Head of caudate nucleus (tissue), 42 donors: ENCODE results near the gene DEXI.

Source experiments
- DNase-seq, 42 donors: peaks; one replicate each; pipeline versions ENCODE4 v3.0.0 to v3.0.0-alpha.2; 2020 to 2021; ENCODE audit warnings: mixed read lengths in 7 of 42
- intact Hi-C: fragments of 100-400 bp; cut with DNase I; formaldehyde crosslinking; loops from one replicate; pipeline ENCODE4 v1.15.0; 2022

The DEXI gene

DNA sequence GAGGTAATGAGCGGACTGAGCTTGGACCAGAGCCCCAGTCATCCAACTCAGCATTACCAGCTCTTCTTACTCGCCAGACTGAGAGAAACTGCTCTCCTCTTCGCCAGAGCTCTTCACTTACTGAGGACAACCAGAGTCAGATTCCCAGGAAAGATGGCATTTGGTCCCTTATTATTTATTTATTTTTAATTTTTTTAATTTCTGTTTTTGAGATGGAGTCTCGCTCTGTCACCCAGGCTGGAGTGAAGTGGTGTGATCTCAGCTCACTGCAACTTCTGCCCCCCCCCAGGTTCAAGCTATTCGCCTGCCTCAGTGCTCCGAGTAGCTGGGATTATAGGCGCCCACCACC is 23.3 kb downstream of the DEXI start:
- no peak for DNase-seq
- intact Hi-C loops = no loop called here

DNA sequence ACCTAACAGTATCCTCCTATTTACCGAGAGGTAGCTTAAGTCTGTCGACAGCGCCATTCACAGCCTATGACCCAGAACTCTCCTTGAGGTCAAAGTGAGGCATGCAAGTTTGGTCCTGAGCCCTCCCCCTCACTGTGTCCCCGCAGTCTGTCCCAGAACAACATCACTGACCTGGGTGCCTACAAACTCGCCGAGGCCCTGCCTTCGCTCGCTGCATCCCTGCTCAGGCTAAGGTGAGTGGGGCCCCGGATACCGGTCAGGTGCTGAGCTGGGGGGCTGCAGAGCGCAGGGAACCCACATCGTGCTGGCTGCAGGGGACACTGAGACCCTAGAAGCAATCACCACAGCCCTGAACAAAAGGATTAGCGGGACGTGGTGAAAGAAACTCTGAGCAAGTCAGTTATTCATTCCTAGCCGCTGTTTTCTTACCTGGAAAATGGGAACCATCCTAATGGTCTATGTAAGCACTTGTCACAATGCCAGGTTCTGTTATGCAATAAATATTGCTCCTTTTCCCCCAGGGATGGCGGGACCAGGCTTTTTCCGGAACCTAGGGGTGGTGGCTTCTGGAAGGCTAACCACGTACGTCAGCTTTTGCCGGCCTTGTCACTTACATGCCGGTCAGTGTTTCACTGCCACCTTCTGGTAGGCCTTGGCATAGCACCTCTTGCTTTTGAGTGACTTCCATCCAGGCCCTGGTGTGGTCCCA is 23.8 kb downstream of the DEXI start:
- peak; percentile 69 to 96 (median 90) for DNase-seq
- intact Hi-C loops = no loop called here

DNA sequence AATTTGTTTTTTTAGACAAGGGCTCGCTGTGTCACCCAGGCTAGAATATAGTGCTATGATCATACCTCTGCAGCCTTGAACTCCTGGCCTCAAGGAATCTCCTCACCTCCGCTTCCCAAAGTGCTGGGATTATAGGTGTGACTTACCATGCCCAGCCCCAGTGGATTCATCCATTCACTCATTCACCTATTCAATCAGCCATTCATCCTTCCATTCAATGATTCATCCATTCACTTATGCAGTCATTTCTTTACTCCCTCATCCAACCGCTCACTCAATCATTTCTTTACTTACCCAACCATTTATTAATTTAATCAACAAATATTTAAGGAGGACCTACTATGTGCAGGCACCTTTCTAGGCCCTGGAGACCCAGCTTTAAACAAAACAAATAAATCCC is 25.7 kb downstream of the DEXI start:
- DNase-seq = no peak
- intact Hi-C loops = no loop called here

DNA sequence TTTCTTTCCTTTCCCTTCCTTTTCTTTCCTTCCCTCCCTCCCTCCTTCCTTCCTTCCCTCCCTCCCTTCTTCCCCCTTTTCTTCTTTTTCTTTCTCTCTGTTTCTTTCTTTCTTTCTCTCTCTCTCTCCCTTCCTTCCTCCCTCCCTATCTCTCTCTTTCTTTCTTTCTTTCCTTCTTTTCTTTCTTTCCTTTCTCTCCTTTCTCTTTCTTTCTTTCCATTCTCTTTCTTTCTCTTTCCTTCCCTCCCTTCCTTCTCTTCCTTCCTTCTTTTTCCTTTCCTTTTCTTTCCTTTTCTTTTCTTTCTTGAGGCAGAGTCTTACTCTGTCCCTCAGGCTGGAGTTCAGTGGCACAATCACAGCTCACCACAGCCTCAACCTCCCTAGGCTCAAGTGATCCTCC is 31.0 kb downstream of the DEXI start:
- intact Hi-C loops = no loop called here
- no peak for DNase-seq

DNA sequence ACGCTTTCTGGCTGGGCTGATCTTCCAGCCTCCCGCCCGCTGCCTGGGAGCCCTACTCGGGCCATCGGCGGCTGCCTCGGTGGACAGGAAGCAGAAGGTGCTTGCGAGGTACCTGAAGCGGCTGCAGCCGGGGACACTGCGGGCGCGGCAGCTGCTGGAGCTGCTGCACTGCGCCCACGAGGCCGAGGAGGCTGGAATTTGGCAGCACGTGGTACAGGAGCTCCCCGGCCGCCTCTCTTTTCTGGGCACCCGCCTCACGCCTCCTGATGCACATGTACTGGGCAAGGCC is 34.6 kb downstream of the DEXI start:
- intact Hi-C loops = no loop called here
- no peak for DNase-seq

DNA sequence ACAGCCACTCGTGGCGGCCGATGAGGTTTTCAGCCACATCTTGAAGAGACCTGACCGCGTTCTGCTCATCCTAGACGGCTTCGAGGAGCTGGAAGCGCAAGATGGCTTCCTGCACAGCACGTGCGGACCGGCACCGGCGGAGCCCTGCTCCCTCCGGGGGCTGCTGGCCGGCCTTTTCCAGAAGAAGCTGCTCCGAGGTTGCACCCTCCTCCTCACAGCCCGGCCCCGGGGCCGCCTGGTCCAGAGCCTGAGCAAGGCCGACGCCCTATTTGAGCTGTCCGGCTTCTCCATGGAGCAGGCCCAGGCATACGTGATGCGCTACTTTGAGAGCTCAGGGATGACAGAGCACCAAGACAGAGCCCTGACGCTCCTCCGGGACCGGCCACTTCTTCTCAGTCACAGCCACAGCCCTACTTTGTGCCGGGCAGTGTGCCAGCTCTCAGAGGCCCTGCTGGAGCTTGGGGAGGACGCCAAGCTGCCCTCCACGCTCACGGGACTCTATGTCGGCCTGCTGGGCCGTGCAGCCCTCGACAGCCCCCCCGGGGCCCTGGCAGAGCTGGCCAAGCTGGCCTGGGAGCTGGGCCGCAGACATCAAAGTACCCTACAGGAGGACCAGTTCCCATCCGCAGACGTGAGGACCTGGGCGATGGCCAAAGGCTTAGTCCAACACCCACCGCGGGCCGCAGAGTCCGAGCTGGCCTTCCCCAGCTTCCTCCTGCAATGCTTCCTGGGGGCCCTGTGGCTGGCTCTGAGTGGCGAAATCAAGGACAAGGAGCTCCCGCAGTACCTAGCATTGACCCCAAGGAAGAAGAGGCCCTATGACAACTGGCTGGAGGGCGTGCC is 35.1 kb downstream of the DEXI start:
- intact Hi-C loops = no loop called here
- peak in 25 of 42 donors; percentile 21 to 65 (median 42) for DNase-seq

DNA sequence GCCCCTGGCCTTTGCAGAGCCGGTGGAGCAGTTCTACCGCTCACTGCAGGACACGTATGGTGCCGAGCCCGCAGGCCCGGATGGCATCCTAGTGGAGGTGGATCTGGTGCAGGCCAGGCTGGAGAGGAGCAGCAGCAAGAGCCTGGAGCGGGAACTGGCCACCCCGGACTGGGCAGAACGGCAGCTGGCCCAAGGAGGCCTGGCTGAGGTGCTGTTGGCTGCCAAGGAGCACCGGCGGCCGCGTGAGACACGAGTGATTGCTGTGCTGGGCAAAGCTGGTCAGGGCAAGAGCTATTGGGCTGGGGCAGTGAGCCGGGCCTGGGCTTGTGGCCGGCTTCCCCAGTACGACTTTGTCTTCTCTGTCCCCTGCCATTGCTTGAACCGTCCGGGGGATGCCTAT is 35.8 kb downstream of the DEXI start:
- DNase-seq = peak in 2 of 42 donors; percentile 36 to 37
- intact Hi-C loops = no loop called here

DNA sequence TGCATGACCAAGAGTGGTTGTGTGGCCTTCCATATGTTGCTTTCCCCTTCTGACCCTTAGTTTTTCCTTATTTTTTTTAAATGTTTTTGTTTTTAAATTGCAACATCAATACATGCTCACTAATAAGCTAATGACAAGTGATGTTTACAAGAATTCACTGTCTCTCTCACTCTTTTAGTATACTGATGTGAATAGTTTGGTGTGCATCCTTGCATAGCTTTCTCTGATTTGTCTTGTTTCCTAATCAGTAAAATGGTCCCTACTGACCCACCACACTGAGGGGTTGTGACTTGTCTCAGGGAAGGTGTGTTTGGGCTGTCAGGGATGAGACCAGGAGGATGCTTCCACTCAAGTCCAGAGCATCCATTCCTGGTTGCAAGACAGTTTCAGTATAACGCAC is 39.3 kb downstream of the DEXI start:
- no peak for DNase-seq
- intact Hi-C loops = no loop called here

DNA sequence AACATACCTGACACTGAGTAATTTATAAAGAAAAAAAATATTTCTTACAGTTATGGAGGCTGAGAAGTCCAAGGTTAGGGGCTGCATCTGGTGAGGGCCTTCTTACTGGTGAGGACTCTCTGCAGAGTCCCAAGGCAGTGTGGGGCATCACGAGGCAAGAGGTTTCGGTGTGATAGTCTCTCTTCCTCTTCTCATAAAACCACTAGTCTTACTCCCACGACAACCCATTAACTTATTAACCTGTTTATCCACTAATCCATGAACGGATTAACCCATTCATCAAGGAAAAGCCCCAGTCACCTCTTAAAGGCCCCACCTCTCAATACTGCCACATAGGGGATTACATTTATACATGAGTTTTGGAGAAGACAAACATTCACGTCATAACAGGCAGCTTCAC is 45.1 kb downstream of the DEXI start:
- intact Hi-C loops = no loop called here
- DNase-seq = peak in 1 of 42 donors; percentile 39

DNA sequence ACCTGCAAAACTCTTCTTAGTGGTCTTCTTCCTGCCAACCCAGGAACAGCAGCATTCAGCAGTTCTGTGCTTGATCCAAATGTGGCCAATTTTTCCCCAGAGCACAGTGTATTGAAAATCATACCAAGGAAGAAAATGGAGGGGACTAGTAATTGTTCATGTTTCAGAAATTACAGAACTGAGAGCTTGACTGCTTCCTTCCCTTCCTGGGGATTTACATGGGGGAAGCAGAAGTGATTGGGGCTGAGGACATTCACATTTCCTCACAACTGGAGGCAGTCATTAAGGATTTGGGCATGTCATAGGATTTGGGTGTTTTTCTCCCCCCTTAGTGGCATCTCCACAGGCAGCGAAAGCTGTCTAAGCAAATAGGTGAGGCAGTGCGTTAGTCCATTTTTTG is 45.5 kb downstream of the DEXI start:
- DNase-seq = no peak
- intact Hi-C loops = no loop called here

DNA sequence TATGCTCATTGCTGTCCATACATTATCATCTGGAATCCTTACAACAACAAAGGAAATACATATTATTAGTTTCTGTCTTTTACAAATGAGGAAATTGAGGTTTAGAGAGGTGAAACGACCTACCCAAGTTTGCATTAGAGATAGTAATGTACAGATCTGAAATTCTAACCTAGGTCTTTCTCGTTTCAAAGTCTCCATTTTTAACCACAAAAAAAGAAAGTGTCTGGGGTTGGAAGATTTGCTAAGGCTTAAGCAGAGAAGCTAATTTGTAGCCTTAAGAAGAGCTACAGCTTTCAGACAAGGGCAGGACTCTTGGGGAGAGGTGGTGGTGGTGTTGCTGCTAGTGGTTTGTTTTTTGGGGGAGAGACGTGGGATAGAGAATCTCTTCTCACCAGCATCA is 46.1 kb downstream of the DEXI start:
- intact Hi-C loops = no loop called here
- DNase-seq = no peak

DNA sequence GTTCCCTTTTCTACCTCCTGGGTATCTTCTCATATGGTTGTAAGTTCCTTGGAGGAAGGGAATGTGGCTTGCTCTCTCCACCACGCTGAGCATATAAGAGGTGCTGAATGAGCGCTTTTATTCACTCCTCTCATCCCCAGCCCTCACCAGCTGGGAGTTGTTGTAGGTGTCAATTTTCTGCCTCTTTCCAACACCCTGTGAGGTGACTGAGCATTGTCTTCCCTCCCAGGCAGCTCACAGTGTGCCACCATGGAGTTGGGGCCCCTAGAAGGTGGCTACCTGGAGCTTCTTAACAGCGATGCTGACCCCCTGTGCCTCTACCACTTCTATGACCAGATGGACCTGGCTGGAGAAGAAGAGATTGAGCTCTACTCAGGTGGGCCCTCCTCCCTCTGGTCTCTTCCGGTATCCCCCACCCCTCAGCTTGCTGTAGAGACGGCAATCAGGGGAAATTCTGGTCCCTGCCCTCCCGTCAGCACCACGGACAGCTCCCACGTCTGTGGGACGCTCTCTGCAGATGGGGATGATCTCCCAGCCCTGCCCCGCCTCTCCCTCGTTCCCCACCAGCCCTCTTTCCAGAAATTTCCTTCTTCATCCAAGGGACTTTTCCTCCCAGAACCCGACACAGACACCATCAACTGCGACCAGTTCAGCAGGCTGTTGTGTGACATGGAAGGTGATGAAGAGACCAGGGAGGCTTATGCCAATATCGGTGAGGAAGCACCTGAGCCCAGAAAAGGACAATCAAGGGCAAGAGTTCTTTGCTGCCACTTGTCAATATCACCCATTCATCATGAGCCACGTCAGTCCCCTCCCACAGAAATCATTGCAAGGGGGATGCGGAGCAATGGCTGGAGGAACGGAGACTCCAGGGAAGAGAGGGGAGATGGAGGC is 47.0 kb downstream of the DEXI start:
- peak in 10 of 42 donors; percentile 24 to 63 (median 41) for DNase-seq
- intact Hi-C loops = no loop called here

DNA sequence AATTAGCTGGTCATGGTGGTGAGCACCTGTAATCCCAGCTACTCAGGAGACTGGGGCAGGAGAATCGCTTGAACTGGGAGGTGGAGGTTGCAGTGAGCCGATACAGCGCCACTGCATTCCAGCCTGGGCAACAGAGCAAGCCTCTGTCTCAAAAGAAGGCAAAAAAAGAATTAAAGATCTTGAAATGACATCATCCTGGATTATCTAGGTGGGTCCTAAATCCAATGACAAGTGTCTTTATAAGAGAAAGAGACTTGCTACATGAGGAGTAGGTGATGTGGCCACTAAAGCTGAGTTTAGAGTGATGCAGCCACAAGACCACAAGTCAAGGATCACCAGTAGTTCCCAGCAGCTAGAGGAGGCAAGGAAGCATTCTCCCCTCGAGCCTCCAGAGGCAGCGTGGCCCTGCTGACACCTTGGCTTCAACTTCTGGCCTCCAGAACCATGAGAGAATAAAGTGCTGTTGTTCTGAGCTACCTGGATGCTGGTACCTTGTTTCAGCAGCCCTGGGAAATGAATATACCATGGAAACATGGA is 49.4 kb downstream of the DEXI start:
- no peak for DNase-seq
- intact Hi-C loops = no loop called here

DNA sequence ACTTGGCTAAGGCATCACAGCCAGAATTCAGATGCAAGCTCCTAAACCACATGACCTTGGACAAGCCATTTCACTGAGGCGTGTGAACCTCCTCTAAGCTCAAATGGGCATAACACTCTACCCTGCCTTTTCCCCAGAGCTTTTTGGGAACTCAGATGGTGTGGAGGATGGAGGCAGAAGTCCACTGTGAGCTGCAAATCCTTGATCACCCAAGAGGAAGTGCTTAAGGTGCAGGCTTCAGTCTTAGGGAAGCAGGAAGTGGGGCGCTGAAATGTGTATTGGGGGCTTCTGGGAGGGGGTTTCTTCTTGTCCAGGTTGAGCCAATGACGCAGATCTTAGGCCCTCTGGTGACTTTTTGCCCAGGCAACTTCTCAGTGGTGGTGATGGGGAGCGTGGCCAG is 52.4 kb downstream of the DEXI start:
- DNase-seq = no peak
- intact Hi-C loops = no loop called here

DNA sequence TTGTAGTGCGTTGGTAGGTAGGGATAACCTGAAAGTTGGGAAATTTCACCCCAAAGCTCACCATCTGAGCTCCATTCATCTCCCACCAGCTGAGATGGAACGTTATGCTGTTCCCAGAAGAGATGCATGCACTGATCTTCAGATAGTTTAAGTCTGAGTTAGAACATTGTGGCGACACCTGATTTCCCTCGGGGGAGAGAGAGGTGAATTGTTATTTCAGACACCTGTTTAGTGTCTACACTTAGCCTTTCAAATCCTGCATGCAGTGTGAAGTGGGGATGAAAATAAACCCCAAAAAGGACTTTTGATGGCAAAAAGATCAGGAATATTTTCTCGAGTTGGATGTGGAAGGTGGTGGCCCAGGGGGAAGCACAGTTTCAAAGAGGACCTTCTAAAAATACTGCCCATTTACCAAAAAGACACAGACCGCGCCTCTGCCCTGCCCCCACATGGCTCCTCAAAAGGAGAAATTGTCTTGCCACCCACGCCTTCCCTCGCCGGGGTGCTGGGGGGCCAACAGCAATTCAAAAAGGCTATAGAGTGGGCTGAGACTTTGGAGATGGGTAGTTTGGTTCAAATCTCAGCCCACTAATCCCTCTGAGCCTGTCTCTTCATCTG is 53.8 kb downstream of the DEXI start:
- intact Hi-C loops = no loop called here
- peak in 14 of 42 donors; percentile 23 to 61 (median 36) for DNase-seq

DNA sequence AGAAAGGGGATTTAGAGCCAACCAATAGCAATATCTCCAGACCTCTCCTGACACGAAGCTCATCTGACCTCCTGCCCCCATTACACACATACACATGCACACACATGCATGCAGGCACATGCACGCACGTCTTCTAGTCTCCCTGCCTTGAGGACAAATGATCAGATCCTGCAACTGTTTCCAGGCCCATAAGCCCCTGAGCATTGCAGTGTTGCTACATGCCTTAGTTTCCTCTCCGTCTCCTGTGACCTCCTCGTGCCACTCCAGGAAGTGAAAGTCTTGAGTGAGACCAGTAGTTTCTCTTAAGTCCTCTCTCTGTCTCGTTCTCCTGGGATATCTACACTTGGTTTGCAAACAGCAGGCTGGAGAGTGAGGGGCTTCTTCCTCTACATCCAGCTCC is 57.0 kb downstream of the DEXI start:
- intact Hi-C loops = no loop called here

DNA sequence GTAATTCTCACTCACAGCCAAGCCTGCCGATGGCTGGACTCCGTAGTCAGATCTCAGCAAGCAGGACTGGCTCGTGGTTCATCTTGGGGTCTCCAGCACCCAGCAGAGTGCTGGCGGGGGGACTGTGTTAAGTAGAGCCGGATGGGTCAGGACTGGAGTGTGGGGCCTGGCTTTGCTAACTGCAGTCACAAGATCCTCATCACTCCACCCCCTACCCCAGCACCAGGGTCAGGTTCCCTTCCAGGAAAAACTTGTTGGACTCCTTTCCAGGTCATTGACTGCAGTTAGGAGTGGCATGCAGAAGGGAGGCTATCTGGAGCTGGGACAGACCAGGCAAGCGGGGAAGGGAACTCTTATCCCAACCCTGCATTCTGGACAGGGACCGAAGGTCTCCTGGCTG is 59.3 kb downstream of the DEXI start:
- intact Hi-C loops = no loop called here
- no peak for DNase-seq

More for the DNA sequence above, 57.0 kb downstream of the DEXI start:
- peak in 11 of 42 donors; percentile 26 to 63 (median 41) for DNase-seq

DNA sequence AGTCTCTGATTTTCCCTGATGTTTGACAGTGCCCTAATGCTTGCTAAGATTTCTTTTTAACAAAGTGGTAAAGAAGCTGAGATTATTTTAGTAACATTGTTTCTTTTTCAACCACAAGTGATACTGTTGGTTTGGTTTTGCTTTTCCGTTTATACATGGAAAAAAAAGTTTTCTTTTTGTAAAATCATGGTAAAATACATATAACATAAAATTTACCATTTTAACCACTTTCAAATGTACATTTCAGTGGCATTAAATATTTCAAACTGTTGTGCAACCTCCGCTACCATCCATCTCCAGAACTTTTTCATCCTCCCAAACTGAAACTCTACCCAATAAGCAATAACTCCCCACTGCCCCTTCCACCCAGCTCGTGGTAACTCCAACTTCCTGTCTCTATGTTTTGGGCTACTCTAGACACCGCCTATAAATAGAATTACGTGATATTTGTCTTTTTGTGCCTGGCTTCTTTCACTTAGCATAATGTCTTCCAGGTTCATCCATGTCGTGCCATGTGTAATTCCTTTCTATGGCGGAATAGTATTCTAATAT is 60.7 kb downstream of the DEXI start:
- intact Hi-C loops = no loop called here
- no peak for DNase-seq
